ENCODE measurements around the gene RGS12. TPM values are rescaled to one million over a fixed set of nuclear protein-coding genes. Genes with fewer than 3 reads are reported as not detected.

The RGS12 gene
- total RNA-seq, 1 experiment from 2014 or later: 13.6 TPM

DNA sequence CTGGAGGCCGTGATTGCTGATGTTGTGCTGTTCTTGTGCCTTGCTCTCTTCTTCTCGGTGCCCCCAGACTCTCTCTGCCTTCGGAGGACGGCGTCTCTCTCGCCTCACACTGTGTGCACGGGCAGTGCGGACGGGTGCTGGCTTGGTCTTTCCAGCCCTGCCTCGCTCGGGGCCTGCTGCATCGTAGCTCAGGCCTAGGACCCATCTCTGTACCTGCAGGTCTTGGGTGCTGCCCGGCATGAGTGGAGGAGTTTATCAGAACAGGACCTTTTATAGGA, 18.2 kb downstream of the RGS12 start:
- DNase-seq (ENCODE audit: low spot score): no peak

DNA sequence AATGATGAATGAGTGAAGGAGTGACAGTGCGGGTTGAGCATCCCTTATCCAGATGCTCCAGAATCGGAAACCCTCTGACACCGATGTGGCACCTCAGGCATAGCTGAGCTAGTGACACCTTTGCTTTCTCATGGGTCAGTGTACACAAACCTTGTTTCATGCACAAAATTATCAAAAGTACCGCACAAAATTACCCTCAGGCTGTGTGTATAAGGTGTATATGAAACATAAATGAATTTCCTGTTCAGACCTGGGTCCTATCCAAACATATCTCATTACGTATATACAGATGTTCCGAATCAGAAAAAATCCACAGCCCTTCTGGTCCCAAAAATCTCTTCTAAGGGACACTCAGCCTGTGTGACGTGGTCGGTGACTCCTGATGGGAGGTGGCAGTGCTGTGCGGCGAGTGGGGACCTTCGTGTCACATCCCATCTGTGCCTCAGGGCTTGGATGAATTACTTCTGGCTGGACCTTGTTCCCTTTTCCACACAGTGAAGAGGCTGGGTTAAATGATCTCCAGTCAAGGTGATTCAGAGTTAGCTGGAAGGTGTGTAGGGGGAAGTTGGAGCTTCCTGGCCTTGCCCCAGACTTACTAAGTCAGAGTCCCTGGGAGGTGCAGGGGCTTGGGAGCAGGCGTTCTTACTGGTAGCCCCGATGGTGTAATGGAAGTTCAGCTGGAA, 18.8 kb downstream of the RGS12 start:
- DNase-seq (ENCODE audit: low spot score): no peak

DNA sequence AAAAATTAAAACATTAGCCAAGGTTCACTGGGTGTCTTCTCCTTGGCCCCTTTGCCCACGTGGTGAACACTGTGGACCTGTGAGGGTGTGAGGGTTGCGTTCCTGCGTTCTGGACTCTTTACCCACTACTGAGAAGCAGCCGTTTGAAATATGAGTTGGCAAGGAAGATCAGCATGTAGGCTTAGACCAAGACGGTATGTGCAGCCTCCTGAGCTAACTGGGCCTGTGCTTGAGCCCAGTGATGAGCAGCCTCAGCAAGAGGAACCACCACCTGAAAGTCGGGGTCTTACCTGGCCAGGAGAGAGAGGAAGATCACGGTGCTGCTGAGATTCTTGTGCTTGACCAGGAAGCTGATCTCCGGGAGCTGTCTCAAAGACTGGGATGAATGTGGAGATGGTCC, 19.5 kb downstream of the RGS12 start:
- DNase-seq (ENCODE audit: low spot score): no peak

DNA sequence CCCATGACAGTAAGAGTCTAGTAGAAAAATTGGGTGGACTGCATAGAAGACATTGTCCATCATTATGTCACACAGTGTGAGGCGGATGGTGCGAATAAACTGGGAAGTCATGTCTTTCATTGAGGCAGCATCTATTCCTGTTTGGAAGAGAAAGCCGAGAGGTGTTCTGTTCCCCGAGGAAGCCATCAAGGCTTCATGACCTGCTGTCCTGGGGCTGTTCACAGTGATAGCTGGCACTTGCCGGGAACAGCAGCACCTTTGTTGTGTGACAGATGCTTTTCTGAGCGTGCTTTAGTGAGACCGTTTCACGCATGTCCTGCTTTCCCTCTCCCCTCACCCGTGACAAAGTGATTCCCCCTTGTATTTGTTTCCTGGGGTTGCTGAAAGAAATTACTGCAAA, 20.3 kb downstream of the RGS12 start:
- DNase-seq (ENCODE audit: low spot score): no peak

DNA sequence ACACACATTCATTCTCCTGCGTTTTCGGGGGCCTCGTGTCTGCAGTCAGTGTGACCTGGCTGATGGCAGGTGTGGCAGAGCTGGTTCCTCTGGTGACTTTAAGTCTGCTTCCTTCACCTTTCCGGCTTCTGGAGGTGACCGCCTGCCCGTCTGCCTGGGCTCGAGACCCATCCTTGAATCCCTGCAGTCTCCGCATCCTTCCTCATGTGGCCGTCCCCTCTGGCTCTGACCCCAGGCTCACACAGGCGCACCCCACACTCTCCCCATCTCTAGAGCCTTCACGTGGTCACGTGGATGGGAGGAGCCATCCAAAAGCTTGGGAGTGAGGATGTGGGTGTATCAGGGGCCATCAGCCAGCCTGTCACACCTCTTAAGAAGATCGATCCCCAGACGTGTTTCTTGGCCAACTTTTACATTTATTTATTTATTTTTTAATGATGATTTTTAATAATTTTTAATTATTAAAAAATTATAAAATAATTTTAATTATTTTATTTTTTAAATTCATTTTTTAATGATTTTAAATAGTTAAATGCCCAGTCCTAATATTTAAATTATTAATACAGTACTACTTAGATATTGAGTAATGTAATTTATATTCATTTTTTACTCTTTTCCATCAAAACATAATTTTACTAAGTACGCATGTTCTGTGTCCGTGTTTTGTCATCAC, 20.9 kb downstream of the RGS12 start:
- DNase-seq (ENCODE audit: low spot score): no peak

DNA sequence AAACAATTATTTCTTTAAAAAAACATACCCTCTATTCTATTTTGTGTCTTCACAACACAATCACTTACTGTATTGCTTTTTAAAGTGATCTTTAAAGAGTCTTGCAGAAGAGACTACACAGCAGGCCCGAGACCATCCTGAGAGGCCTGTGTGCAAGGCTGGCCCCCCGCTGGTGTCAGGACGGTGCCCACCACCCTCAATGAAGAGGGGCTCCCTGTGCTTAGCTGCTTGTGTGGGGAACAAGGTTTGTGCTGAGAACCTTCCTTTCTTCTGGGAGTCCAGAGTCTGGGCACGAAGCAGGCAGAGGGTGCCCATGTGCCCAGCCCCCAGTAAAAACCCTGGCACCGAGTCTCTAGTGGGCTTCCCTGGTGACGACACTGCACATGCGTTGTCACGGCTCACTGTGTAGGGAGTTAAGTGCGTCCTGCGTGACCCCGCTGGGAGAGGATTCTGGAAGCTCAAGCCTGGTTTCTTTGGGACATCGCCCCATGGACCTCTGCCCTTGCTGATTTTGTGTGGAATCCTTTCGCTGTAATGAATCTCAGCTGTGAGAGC, 22.0 kb downstream of the RGS12 start:
- DNase-seq (ENCODE audit: low spot score): no peak

DNA sequence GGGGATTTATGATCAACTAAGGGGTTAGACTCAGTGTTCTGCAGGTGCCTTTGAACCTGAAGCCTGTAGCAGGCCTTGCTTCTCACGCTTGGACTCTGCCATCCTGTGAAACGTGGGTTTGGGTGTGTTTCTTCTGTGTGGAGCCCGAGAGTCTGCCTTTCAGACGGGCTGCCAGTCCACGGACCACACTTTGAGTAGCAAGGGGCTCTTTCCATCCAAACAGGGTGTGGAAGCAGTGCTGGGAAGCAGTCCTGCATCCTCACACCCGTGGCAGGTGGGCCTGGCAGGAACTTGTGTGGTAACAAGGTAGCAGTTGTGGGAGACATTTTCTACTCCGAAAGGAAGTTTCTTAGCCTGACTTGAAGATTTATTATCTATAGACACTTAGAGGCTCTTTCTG, 22.7 kb downstream of the RGS12 start:
- DNase-seq (ENCODE audit: low spot score): no peak

DNA sequence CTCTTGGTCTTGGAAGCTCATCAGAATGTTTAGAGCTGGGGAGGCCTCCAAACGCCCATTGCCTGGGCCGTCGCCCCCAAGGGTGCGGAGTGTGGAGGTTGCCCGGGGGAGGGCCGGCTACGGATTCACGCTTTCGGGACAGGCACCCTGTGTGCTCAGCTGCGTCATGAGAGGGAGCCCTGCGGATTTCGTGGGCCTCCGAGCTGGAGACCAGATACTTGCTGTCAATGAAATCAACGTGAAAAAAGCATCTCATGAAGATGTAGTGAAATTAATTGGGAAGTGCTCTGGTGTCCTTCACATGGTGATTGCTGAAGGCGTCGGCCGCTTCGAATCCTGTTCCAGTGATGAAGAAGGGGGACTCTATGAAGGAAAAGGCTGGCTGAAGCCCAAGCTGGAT, 23.3 kb downstream of the RGS12 start:
- no peak for DNase-seq (ENCODE audit: low spot score)

DNA sequence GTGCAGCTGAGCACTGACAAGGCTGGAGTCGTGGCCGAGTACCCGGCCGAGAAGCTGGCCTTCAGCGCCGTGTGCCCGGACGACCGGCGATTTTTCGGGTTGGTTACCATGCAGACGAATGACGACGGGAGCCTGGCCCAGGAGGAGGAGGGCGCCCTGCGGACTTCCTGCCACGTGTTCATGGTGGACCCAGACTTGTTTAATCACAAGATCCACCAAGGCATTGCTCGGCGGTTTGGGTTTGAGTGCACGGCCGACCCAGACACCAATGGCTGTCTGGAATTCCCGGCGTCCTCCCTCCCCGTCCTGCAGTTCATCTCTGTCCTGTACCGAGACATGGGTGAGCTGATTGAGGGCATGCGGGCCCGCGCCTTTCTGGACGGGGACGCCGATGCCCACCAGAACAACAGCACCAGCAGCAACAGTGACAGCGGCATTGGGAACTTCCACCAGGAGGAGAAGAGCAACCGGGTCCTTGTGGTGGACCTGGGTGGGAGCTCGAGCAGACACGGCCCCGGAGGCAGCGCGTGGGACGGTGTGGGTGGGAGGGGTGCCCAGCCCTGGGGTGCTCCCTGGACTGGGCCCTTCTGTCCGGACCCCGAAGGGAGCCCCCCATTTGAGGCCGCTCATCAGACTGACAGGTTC, 24.3 kb downstream of the RGS12 start:
- no peak for DNase-seq (ENCODE audit: low spot score)

DNA sequence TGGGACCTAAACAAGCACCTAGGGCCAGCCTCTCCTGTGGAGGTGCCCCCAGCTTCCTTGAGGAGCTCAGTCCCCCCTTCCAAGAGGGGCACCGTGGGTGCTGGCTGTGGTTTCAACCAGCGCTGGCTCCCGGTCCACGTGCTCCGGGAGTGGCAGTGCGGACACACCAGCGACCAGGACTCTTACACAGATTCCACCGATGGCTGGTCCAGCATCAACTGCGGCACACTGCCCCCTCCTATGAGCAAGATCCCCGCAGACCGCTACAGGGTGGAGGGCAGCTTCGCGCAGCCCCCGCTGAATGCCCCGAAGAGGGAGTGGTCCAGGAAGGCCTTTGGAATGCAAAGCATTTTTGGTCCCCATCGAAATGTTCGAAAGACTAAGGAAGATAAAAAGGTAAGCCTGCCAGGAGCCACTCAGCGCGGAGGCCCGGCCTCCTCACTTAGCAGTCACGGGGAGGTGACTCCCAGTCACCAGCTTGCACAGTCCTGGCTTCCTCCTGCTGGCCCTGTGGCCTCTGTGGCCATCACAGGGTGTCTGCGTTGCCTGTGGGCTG, 24.9 kb downstream of the RGS12 start:
- no peak for DNase-seq (ENCODE audit: low spot score)

DNA sequence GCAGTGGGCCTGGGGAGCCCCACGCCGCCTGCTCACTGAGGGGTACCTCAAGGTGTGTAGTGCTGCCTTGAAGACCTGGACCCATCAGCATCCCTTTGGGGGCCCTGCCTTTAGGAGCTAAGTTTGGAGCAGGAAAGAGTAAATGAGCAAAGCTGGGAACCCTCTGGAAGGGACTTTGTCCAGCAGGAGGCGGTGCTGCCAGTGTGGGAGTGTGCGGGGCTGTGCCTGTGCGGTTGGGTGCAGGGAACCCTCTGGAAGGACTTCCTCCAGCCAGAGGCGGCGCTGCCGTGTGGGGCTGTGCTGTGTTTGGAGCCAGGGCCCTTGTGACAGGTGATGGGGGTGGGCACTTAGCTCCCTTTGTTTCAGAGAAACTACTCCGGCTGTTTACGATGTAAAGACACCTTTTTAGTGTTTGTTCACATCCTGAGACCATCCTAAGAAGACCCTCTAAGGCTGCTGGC, 25.8 kb downstream of the RGS12 start:
- DNase-seq (ENCODE audit: low spot score): no peak

DNA sequence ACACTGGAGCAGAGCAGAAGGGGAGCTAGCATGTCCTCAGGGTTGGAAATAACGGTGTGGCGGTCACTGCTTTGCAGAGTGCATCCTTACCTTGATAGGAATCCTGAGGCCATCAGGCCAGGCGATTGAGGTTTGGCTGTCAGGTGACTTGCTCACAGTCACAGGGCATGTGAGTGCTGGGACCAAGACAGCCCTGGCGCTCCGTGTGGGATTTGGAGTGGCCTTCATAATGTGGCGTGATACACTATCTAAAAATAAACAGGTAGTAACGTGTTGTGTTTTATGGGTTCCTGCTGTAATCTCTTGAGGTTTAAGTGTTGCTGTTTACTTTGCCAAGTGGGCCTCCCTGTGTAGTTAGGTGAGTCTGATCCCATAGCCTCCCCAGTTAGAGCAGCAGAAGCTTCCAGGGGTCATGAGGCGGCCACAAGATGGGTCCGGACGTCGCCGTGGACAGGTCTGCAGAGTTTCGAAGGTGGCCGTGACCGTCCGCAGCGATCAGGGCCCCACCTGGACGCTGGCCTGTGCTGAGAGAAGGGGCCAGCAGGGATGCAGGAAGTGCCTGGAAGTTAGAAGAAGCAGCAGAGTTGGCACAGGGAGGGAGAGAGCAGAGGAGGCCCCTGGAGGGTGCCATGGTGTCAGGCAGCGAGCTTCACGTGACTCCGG, 27.7 kb downstream of the RGS12 start:
- DNase-seq (ENCODE audit: low spot score): peak; percentile 33

DNA sequence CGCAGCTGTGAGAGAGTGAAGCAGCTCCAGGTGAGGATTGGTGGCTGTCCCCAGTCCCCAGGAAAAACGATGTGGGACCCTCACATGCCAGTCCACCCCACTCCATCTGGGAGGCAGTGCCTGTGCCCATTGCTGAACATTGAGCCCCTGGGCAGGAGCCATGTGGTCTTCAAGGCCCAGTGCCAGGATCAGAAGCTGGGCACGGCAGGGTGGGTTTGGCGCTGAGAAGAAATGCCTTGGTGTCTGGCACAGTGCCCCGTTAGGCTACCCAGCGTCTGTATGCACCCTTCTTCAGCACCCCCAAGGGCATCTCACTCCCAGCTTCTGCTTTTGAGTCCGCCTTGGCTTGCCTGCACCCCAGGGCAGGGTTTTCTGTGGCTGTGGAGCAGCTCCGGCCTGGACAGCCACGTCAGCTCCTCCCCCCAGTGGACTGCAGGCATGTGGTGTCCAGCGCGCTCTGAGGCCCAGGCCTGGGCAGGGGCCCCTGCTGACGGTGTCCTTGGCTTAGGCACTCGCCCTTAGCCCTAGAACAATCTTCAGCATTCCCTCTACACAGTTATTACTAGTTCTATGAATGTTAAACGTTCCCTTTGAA, 28.6 kb downstream of the RGS12 start:
- DNase-seq (ENCODE audit: low spot score): no peak

DNA sequence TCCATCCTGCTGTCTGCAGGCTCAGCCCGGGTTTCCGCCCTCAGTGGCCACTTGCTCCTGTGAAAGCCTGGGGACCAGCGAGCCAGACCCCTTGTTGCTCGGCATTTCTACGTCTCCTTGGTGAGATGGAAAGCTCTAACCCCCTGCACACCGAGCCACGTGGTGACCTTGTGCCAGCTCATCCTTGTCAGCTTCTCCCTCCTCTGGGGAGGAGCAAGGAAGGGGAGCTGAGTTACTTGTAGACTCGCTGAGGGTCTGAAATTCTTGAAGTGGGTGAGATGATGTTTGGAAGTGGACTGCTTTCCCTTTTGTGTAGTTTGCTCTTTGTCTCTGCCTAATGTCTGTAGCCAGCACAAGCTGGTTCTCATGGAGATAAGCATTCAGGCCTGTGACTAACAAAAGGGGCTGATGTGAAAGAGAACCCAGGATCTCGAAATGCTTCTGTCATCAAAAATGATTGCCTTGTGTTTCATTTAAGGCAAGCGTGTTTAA, 29.3 kb downstream of the RGS12 start:
- no peak for DNase-seq (ENCODE audit: low spot score)

DNA sequence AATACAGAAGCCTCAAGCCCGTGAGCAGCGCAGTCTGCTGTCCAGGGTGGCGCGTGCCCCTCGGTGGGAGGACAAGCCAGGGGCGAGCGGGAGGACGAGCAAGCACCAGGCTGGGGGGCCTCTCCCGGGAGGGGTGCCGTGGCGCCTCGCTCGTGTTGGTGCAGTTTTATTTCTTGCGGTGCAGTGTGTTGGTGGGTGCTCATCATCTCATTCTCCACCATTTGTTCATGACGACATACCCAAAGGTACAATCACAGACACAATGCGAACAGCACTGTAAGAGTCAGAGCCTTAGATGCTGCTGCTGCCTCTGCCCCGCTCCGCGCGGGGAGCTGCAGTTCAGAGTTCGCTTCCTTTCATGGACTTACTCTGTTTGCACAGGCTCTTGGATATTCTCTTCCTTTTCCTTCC, 30.3 kb downstream of the RGS12 start:
- no peak for DNase-seq (ENCODE audit: low spot score)

DNA sequence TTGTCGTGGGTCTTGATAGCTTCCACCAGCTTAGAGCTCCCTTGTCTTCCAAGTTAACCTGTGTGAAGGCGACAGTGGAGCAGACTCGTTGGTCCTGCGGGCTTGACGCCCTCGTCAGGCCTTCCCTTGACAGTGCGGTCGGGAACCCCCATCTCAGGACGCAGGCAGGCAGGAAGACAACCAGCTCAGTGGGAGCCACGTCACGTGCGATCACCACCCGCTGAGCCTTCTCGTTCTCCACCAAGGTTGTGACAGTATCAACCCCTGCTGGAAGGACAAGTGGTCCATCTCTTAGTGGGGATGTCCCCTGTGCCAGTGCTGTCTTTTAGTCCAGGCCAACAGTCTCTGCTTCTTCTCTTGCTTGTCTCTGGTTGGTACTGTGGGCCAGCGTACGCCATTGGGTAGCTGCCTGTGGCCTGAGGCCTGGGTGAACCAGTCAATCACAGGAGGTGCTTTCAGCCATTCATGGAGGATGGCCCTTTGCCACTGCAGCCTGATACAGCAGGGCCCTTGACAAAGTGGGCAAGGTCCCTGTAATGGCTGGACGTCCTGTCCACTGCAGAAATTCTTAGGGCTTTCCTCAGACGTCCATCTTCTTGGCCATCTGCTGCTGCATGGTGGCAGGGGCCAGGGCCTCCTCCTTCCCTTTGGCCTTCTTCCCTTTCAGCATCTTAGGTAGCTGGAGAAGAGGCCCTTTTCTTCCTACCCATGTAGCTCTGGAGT, 31.4 kb downstream of the RGS12 start:
- no peak for DNase-seq (ENCODE audit: low spot score)

DNA sequence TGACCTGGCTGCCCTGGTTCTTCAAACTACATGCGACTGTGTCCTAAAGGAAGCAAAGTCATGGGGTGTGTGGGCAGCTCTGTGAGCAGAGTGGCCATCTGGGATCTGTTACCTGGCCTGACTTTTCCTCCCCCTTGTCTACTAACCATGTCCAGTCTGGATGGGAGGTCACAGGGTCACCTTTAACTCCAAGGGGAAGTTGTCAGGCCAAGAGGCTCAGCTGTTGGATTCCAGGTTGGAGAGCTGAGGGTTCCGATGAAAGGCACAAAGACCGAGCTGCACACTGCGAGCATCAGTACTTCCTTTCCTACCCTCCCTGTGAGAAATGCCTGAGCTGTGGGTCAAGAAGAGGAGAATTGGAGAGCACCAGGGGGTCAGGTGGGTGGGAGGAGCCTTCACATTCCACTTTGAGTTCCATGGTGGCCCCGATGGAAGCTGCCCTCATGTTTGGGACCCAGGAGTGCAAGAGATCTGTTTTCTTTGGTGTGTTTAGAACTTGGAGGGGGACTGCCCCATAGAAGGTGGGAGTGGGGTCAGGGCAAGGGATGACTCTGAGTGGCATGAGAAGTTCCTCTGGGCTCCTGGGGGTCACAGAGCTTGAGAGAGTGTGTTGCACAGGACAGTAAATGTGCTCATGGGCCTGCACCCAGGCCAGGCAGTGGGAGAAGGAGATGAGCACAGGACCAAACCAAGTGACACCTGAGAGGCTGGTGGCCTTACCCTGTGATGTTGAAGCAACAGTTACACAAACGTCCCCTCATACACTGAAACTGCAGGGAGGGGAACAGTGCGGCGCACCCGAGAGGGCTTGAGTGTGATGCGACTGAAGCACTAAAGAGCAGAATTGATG, 36.2 kb downstream of the RGS12 start:
- no peak for DNase-seq (ENCODE audit: low spot score)

DNA sequence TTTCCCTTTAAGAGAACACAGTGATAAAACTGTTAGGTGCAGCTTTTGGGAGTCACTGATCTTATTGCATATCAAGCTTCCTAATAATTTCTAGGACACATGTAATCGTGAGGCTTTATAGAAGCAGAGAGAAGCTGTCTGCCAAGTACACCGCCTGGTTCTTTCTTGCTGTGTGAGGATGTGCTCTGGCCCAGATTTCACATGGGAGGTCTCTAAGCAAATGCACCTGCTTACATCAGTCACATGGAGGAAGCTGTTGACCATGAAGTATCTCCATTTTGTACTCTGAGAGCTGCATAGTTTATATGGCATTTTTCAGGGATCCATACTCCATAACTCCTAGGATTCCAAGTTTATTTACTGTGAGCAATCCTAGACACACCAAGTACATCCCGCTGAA, 37.1 kb downstream of the RGS12 start:
- no peak for DNase-seq (ENCODE audit: low spot score)

DNA sequence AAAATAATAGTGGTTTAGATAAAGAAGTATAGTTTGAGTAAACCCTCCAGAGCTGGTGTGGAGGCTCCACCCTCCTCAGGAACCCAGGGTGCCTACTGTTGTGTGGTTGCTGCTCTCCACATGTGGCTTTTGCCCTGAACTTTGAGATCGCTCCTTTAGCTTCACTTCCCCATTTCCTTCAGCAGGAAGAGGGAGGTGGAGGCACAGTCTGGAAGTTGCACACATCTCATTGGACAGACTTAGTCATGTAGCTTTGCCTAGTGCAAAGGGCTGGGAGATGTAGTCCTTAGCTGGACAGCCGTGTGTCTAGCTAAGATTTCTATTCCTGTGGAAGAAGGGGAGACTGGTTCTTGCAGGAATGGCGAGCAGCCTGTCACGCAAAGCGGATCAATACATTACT, 37.9 kb downstream of the RGS12 start:
- no peak for DNase-seq (ENCODE audit: low spot score)
